HG02970 (cell line): ENCODE results near the gene SPACDR.
"Not testable (repeated sequence)": the region's sequence is repeated elsewhere in the genome, so short reads cannot be mapped to it uniquely, and the experiment has no call there.

Experiments
- ATAC-seq: cut with Tn5 transposase; IDR thresholded peaks from one replicate; pipeline ENCODE4 v1.9.1; 2021; ENCODE audit warnings: mild to moderate bottlenecking, moderate library complexity, moderate number of reproducible peaks; ENCODE audit not compliant: unreplicated experiment, low FRiP score

SPACDR gene

GRCh38 chr7:100467638-100468373, 3.7 kb upstream of the SPACDR start:
- ATAC-seq, result no peak

DNA sequence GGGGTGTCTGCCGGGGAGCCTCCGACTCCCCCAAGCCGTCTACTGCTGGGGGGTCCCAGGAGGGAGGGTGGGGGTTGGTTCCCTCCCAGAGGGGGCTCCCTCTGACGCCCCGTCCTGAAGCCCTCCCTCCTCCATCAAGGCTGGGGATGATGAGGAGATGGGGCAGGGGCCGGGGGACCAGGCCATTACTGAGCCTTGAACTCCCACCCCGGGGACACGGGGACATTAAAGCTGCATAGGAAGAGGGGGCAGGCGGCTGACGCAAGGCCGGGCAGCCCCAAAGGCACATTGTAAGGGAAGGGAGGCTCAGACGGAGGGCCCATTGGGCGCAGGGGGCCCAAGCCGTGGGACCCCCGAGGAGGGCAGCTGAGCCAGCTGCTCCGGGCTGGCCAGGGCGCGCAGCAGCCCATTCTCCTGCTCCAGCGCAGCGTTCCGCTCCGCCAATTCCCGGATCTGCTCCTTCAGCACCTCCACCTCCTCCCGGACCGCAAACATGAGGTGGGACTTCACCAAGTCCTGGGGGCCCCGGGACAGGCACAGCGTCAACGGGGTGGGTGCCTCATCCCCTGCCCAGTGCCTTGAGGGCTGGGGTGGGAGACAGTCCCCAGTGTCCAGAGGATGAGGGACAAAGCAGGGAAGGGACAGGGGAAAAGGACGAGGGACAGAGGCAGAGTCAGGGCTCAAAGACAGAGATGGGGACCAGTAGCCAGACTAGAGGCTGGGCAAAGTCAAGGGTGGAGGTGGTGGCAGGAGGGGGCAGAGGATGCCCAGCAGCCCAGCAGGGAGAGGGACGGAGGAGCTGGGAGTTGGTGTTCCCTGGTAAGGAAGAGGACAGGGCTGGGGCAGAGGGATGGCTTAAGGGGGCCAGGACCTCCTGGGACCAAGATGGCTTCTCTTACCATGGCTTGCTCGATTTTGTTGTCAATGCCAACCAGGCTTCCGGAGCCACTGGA, 2.9 kb upstream of the SPACDR start:
- no peak for ATAC-seq

DNA sequence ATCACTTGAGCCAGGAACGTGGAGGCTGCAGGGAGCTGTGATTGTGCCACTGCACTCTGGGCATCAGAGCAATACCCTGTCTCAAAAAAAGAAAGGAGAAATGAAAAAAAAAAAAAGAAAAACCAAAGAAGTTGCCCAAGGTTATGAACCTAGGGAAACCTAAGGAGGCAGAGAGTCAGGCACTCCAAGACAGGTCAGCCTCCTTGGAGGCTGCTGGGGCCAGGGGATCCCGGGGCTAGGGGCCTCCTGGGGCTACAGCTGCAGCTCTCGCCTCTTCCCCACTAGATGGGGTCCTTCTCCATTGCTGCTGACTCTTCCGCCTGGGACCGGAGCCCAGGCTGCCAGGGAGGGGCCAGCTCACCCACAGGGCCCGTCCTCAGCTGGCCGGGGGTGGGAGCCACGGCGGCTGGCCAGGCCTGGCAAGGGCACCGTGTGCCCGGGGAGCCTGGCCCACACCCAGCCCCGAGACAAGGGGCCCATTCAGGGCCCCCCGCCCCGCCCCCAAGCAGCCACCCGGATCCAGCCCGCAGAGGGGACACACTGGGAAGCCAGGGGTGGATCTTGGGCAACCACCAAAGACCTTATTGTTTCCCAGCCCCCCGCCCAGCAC, 1.7 kb upstream of the SPACDR start:
- ATAC-seq, result no peak

- no peak for ATAC-seq
These were observed 1.2 kb upstream of the SPACDR start for GRCh38 chr7:100465299-100465698.

DNA sequence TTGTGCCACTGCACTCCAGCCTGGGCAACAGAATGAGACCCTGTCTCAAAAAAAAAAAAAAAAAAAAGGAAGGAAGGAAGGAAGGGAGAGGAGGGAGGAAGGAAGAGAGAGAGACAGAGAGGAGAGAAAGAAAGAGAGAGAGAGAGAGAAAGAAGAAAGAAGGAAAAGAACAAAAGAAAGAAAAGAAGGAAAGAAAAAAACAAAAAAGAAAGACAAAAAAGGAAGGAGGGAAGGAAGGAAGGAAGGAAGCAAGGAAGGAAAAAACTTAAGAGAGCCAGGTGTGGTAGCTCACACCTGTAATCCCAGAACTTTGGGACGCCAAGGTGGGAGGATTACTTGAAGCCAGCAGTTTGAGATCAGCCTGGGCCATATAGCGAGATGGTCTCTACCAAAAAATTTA, 731 bp upstream of the SPACDR start:
- ATAC-seq, result no peak

DNA sequence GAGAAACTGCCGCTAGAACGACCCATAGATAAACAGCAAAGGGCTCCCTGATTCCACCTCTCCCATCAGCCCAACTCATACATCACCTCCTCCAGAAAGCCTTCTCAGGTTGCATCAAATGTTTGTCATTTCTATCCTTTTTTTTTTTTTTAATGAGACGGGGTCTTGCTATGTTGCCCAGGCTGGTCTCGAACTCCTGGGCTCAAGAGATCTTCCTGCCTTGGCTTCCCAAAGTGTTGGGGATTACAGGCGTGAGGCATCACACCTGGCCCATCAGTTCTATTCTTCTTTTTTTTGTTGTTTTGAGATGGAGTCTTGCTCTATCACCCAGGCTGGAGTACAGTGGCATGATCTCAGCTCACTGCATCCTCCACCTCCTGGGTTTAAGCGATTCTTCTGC, 7.0 kb downstream of the SPACDR start:
- ATAC-seq, result no peak

DNA sequence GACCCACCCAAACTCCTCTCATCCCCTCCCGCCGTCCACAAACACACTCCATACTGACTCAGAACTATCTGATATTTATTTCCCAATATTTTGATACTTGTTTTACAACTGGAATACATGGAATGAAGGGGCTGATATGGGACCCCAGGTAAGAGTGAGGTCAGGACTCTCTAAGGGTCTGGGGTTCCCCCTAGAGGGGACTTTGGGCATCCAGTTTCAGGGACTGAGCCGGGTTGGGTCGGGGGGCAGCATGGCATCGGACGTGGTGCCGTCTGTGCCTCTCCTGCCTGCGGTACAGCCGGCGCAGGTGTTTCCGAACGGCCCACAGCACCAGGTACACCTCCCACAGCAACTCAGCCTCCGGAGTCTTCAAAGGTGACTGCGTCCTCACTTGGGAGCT, 7.5 kb downstream of the SPACDR start:
- ATAC-seq, result no peak

DNA sequence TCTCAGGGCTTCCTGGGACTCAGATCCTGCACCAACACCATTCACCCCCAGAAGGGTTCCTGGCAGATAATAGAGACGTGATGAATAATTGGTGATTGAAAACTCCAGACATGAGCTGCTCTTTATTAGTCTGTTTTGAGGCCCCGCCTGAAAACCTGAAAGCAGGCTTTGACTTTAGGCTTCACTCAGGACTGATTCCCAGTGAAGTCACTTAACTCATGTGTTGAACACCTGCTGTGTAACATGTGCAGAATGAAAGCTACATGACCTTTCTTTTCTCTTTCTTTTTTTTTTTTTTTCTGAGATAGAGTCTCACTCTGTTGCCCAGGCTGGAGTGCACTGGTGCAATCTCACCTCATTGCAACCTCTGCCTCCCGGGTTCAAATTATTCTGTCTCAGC, 8.9 kb downstream of the SPACDR start:
- no peak for ATAC-seq

GRCh38 chr7:100453854-100454253, 10.2 kb downstream of the SPACDR start:
- ATAC-seq, result not testable (repeated sequence)

- ATAC-seq, result no peak
These were observed 11.5 kb downstream of the SPACDR start for GRCh38 chr7:100452513-100452912.

- ATAC-seq, result no peak
These were observed 14.8 kb downstream of the SPACDR start for GRCh38 chr7:100449190-100449795.

DNA sequence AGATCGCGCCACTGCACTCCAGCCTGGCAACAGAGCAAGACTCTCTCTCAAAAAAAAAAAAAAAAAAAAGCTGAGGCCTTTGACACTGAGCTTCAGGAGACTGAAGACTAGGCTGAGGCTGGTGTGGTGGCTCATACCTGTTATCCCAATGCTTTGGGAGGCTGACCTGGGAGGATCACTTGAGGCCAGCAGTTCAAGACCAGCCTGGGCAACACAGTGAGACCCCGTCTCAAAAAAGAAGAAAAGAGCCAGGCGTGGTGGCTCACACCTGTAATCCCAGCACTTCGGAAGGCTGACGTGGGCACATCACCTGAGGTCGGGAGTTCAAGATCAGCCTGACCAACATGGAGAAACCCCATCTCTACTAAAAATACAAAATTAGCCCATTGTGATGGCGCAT, 16.7 kb downstream of the SPACDR start:
- ATAC-seq, result not testable (repeated sequence)

DNA sequence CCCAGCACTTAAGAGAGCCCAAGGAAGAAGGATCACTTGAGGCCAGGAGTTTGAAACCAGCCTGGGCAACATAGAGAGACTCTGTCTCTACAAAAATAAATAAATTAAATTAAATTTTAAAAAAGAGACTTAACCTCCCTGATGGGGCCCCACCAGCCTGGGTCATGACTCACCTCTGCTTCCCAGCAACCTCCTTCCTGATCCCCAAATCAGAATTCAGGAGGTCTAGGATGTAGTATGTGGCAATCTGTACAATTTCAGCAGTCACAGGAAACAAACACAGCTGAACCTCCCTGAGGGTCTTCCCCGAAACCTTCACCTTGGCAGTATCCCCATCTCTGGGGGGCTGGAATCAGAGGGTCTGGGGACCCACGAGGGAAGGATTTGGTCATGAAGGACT, 18.0 kb downstream of the SPACDR start:
- ATAC-seq, result no peak

- no peak for ATAC-seq
These were observed 19.5 kb downstream of the SPACDR start for GRCh38 chr7:100444311-100445278.

GRCh38 chr7:100443096-100443840, 20.8 kb downstream of the SPACDR start:
- no peak for ATAC-seq

DNA sequence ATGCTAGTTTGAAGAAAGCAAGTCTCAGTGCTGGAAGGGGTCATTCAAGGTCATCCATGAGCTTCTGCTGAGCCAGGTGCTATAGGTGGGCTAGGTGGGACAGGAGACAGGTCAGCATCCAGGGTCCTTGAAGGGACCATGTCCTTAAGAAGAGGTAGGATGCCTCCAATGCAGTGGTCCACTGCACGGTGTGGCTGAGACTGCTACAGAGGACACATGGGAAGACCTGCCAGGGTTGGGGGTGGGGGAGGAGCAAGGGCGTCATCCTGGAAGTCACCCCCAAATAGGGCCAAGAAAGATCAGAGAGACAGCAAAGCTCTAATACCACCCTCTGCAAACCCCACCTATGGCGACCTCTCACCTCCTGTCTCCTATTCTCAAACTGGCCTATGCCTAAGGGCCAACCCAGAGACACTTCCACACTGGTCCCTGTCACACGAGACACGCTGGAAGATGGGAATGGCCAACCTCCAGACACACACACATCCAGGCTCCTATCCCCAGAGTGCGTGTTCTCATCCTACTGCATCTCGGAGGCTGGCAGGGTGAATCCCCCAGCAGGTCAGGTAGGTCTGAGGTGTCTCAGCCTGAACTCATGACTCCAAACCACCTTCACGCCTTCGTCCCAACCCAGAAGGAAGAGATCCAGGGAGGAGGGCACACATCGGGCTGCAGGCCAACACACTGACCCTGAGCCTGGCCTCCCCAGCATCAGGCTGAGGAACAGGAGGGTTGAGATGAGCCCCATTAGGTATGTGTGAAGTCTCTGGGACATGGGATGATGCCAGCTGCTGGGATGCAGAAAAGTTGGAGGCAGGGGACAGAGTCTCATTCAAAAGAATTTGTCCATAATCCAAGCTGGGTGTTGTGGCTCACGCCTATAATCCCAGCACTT, 22.2 kb downstream of the SPACDR start:
- no peak for ATAC-seq

GRCh38 chr7:100439244-100439643, 24.8 kb downstream of the SPACDR start:
- not testable (repeated sequence) for ATAC-seq

- ATAC-seq, result not testable (repeated sequence)
These were observed 25.3 kb downstream of the SPACDR start for GRCh38 chr7:100438731-100439130.
